GM06990 (cell line): Measurements from ENCODE around the gene SKP1.
A peak's percentile ranks its signal among the peaks of the same experiment; 100 is the strongest.

Source experiments
- DNase-seq: peaks from one replicate; pipeline ENCODE4 v3.0.0-alpha.2; 2011; ENCODE audit not compliant: insufficient read length; ENCODE audit errors: extremely low read depth
- H3K27me3 ChIP-seq: replicated peaks from 2 replicates; pipeline ENCODE4 v1.6.0; 2011; ENCODE audit warnings: low read length; ENCODE audit not compliant: control insufficient read depth, insufficient read depth
- H3K36me3 ChIP-seq: 2 replicates; pipeline ENCODE4 v1.5.1; 2011; ENCODE audit warnings: low read length; ENCODE audit not compliant: control insufficient read depth, insufficient read depth
- H3K4me3 ChIP-seq: replicated peaks from 2 replicates; pipeline ENCODE4 v1.5.1; 2011; ENCODE audit warnings: low read depth, mild to moderate bottlenecking, control low read depth, low read length
- CTCF ChIP-seq: IDR thresholded peaks from 2 replicates; pipeline ENCODE4 v1.5.1; 2011; ENCODE audit warnings: low read length, control low read depth, mild to moderate bottlenecking, inconsistent platforms; ENCODE audit not compliant: insufficient read depth, poor library complexity, severe bottlenecking

The SKP1 gene

GRCh38 chr5:134138416-134139376 lies 38.1 kb downstream of the SKP1 start:
- H3K36me3 ChIP-seq: peaks cover 20% of the 10 kb centered on the region
- DNase-seq: peak; percentile 80

GRCh38 chr5:134136771-134137170 lies 40.0 kb downstream of the SKP1 start:
- TF ChIP-seq CTCF: no peak
- Histone ChIP-seq H3K36me3 (peaks cover 18% of the 10 kb centered on the region), H3K4me3 (no peak overlapping the region), H3K27me3 (no peaks in the 10 kb centered on the region)
- DNase-seq: no peak

More at GRCh38 chr5:134138416-134139376, 38.1 kb downstream of the SKP1 start:
- TF ChIP-seq CTCF: no peak
- no peak overlapping the region for H3K4me3 ChIP-seq
- no peaks in the 10 kb centered on the region for H3K27me3 ChIP-seq

GRCh38 chr5:134136221-134136631 lies 40.5 kb downstream of the SKP1 start:
- DNase-seq: no peak
- Histone ChIP-seq H3K4me3 (no peak overlapping the region), H3K36me3 (peaks cover 19% of the 10 kb centered on the region), H3K27me3 (no peaks in the 10 kb centered on the region)
- TF ChIP-seq CTCF: no peak

GRCh38 chr5:134135091-134135655 lies 41.6 kb downstream of the SKP1 start:
- no peak for DNase-seq
- Histone ChIP-seq H3K36me3 (peaks cover 17% of the 10 kb centered on the region), H3K4me3 (no peak overlapping the region), H3K27me3 (no peaks in the 10 kb centered on the region)
- TF ChIP-seq CTCF: no peak

GRCh38 chr5:134133995-134134541 lies 42.7 kb downstream of the SKP1 start:
- no peaks in the 10 kb centered on the region for H3K27me3 ChIP-seq
- no peak for DNase-seq
- H3K36me3 ChIP-seq: peaks cover 17% of the 10 kb centered on the region
- no peak overlapping the region for H3K4me3 ChIP-seq
- no peak for TF ChIP-seq CTCF
